NB4 (cell line): ENCODE results near the gene SPIN2A.
"Not testable (repeated sequence)": the region's sequence is repeated elsewhere in the genome, so short reads cannot be mapped to it uniquely, and the experiment has no call there.

Experiments
- DNase-seq: peaks from one replicate; pipeline ENCODE4 v3.0.0; 2010; ENCODE audit warnings: low read depth
- H3K4me3 ChIP-seq: one replicate; pipeline ENCODE4 v1.5.1; 2011; ENCODE audit warnings: mild to moderate bottlenecking, low read depth, low read length, moderate library complexity
- MYC ChIP-seq: IDR thresholded peaks from 2 replicates; pipeline ENCODE4 v1.6.1; 2011; ENCODE audit warnings: low read depth, low read length
- POLR2A ChIP-seq: IDR thresholded peaks from 2 replicates; pipeline ENCODE4 v1.6.1; 2011; ENCODE audit warnings: mild to moderate bottlenecking; ENCODE audit not compliant: insufficient read length; ENCODE audit errors: extremely low read depth
- TF ChIP-seq, protein P1 (sequence below): IDR thresholded peaks from one replicate; pipeline ENCODE4 v1.5.1; 2012; ENCODE audit warnings: low read depth, low read length
- TF ChIP-seq, protein P2 (sequence below): IDR thresholded peaks from 2 replicates; pipeline ENCODE4 v1.6.1; 2011; ENCODE audit warnings: low read depth, low read length

The SPIN2A gene

GRCh38 chrX:57138674-57139073 lies 1.5 kb upstream of the SPIN2A start:
- H3K4me3 ChIP-seq = no peak overlapping the region
- no peak for DNase-seq
- TF ChIP-seq, protein P1, sequence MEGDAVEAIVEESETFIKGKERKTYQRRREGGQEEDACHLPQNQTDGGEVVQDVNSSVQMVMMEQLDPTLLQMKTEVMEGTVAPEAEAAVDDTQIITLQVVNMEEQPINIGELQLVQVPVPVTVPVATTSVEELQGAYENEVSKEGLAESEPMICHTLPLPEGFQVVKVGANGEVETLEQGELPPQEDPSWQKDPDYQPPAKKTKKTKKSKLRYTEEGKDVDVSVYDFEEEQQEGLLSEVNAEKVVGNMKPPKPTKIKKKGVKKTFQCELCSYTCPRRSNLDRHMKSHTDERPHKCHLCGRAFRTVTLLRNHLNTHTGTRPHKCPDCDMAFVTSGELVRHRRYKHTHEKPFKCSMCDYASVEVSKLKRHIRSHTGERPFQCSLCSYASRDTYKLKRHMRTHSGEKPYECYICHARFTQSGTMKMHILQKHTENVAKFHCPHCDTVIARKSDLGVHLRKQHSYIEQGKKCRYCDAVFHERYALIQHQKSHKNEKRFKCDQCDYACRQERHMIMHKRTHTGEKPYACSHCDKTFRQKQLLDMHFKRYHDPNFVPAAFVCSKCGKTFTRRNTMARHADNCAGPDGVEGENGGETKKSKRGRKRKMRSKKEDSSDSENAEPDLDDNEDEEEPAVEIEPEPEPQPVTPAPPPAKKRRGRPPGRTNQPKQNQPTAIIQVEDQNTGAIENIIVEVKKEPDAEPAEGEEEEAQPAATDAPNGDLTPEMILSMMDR = no peak

DNA sequence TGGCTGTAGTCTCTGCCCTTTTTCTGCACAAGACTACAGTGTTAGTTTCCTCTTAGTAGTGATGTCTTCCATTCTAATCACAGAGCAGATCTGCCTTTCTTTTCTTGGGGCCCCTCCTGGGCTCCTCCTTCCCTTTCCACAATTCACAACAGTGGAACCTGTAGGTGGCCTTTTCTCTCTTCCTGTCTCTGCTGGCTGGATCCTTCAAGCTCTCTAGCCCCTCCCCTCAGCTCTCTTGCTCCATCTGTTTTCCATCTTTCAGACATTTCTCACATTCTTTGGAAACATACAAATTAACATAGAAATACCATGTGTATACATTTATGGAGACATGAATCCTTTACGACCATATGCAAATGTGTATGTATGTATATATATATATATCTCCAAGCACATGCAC lies 304 bp upstream of the SPIN2A start:
- no peak for TF ChIP-seq POLR2A
- TF ChIP-seq MYC = no peak
- TF ChIP-seq, protein P1 = no peak
- TF ChIP-seq, protein P2, sequence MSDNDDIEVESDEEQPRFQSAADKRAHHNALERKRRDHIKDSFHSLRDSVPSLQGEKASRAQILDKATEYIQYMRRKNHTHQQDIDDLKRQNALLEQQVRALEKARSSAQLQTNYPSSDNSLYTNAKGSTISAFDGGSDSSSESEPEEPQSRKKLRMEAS = no peak
- DNase-seq = no peak
- no peak overlapping the region for H3K4me3 ChIP-seq

- DNase-seq, H3K4me3 ChIP-seq: not testable (repeated sequence)
Measured at GRCh38 chrX:57136589-57136988, 608 bp downstream of the SPIN2A start.

DNA sequence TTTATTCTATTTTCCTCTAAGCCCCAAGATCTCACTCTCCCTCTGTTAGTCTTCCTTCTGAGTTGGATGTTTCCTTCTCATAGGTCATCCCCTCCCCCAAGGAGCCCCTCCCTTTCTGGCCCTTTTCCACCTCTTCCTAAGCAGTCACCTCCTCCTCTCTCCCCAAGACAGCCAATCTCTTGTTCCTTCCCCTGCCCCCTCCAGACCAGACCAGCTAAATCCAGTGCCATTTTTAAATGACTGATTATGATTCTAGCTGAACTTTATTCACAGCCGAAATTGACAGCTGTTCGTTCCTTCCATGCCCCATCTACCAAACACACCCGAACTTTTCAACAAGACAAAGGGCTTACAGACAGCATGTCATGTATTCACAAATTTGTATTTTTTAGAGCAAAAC lies 1.9 kb downstream of the SPIN2A start:
- DNase-seq = no peak

DNA sequence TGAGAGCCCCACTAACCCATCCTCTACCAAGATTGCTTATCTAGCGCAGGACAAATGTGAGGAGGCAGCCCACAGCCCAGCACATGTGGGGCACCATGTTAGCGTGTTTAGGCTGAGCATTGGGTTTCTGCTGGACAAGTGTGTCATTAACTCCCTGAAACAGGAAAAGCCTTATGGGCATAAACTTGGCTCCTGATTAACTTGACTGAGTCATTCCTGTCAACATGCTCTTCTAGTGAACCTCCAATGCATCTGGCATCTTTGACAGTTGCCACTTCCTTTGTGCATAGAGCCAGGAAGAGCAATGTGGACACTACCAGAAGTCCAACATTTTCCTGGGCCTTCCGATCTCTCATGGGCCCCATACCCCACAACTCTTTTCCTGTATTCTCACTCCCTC lies 2.5 kb downstream of the SPIN2A start:
- DNase-seq = no peak
- no peak overlapping the region for H3K4me3 ChIP-seq
- TF ChIP-seq, protein P2 = no peak
- TF ChIP-seq, protein P1 = no peak
- TF ChIP-seq POLR2A (no peak), MYC (no peak)

More for the DNA sequence above, 1.9 kb downstream of the SPIN2A start:
- TF ChIP-seq, protein P1 = no peak
- TF ChIP-seq, protein P2 = no peak
- TF ChIP-seq POLR2A (no peak), MYC (no peak)
- H3K4me3 ChIP-seq = no peak overlapping the region

- DNase-seq = no peak
- no peak overlapping the region for H3K4me3 ChIP-seq
- TF ChIP-seq MYC (no peak), POLR2A (no peak)
- TF ChIP-seq, protein P2 = no peak
- TF ChIP-seq, protein P1 = no peak
Measured at GRCh38 chrX:57133706-57134105, 3.5 kb downstream of the SPIN2A start.

DNA sequence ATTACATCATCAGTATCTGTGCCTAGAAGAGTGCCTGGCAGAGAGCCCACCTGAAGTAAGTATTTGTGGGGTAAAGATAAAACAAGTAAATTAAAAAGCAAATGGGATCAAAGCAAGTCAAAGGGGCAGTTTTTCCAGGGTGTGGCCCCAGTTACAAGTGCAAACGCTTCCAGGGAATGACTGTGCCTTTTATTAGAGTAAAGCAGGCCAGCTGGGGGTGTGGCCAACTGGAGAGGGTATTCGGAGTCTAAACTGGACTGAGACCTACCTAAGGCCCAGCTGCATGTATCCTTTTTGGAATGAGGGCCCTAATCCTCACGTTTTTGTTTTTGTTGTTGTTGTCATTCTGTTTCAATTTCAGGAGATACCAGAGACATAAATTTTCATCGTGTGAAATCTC lies 3.9 kb downstream of the SPIN2A start:
- not testable (repeated sequence) for DNase-seq, H3K4me3 ChIP-seq
